Effector memory CD4-positive, alpha-beta T cell (primary cell): Measurements from ENCODE around the gene LILRA6.
A peak's percentile ranks its signal among the peaks of the same experiment; 100 is the strongest.
"Not testable (repeated sequence)": the region's sequence is repeated elsewhere in the genome, so short reads cannot be mapped to it uniquely, and the experiment has no call there.

Experiments used
- DNase-seq, 3 donors: peaks; one replicate each; pipeline ENCODE4 v3.0.0-alpha.2; 2020
- H3K27ac ChIP-seq: 2 replicates; pipeline ENCODE4 v1.7.0; 2013; ENCODE audit warnings: mild to moderate bottlenecking, low read length, moderate library complexity; ENCODE audit not compliant: insufficient read depth, poor library complexity, severe bottlenecking
- H3K27me3 ChIP-seq: replicated peaks from 2 replicates; pipeline ENCODE4 v1.7.0; 2013; ENCODE audit warnings: mild to moderate bottlenecking, low read length; ENCODE audit not compliant: insufficient read depth, control insufficient read depth, poor library complexity, severe bottlenecking
- H3K36me3 ChIP-seq: 2 replicates; pipeline ENCODE4 v1.7.0; 2013; ENCODE audit warnings: mild to moderate bottlenecking, low read length, moderate library complexity; ENCODE audit not compliant: control insufficient read depth, insufficient read depth
- H3K4me1 ChIP-seq: 2 replicates; pipeline ENCODE4 v1.7.0; 2013; ENCODE audit warnings: low read length, mild to moderate bottlenecking; ENCODE audit not compliant: control insufficient read depth, insufficient read depth, poor library complexity, severe bottlenecking
- H3K4me3 ChIP-seq: 2 replicates; pipeline ENCODE4 v1.7.0; 2013; ENCODE audit warnings: low read length, low read depth, mild to moderate bottlenecking; ENCODE audit not compliant: insufficient read depth, poor library complexity, severe bottlenecking
- H3K9me3 ChIP-seq: 2 replicates; pipeline ENCODE4 v1.7.0; 2013; ENCODE audit warnings: mild to moderate bottlenecking, low read length, moderate library complexity; ENCODE audit not compliant: control insufficient read depth

LILRA6 gene

DNA sequence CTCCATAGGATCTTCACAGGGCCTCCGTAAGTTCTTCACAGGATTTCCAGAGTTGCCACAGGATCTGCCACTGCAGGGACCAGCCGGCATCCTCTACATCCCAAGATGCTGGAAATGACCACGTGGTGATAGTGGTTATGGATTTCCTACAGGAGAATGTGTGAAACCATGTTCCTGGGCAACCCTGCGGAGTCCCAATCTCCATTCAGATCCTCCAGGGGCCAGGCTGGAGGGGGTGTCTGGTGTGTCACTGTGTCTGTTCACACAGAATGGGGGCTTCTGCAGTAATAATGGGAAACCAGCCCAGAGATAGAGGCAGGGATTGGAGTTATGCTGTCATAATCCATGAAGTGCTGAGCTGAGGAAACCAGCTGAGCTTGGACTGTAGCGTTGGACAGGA lies 8.6 kb downstream of the LILRA6 start:
- Histone ChIP-seq H3K27ac (no peak overlapping the region), H3K27me3 (no peaks in the 10 kb centered on the region), H3K4me1 (no peaks in the 10 kb centered on the region), H3K36me3 (no peaks in the 10 kb centered on the region), H3K9me3 (no peaks in the 10 kb centered on the region), H3K4me3 (no peak overlapping the region)
- DNase-seq = no peak

DNA sequence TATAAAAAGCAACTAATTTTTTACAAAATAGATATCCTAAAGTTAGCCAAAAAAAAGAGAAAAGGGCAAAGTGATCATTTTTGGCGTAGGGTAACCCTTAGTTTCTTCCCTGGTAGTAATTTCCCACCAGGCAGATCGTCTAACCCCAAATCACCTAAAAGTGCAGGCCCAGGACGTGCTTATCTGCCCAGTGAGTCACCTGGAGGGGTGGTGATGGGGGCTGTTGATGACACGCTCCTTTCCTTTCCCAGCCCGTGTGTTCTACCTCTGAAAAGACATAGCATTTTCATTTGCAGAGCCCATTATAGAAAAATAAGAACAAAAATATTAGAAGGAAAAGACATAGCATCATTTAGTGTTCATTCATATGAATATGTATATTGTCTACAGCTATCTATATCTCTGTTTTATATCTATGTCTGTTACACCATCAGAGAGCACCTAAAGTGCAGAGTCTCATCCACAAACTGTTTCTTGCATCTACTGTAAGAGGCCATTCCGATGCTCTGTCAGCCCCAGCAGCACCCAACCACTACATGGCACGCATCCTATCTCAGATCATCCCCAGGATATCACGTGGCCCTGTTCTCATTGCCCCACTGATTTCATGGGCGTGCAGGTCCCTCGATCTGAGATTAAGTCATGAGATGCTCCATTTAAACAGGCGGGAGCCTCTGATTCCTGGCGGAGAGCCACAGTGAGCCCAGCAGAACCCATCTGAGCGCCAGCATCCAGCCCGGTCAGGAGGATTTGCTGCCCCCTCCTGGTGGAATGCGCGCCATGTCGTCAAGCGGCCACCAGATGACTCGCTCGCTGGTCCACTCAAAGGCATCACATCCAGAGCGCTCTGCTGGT lies 11.3 kb downstream of the LILRA6 start:
- Histone ChIP-seq H3K27ac (no peak overlapping the region), H3K4me3 (no peak overlapping the region), H3K36me3 (no peaks in the 10 kb centered on the region), H3K9me3 (no peaks in the 10 kb centered on the region), H3K27me3 (no peaks in the 10 kb centered on the region), H3K4me1 (no peaks in the 10 kb centered on the region)
- peak; percentile 64 to 77 (median 73) for DNase-seq

DNA sequence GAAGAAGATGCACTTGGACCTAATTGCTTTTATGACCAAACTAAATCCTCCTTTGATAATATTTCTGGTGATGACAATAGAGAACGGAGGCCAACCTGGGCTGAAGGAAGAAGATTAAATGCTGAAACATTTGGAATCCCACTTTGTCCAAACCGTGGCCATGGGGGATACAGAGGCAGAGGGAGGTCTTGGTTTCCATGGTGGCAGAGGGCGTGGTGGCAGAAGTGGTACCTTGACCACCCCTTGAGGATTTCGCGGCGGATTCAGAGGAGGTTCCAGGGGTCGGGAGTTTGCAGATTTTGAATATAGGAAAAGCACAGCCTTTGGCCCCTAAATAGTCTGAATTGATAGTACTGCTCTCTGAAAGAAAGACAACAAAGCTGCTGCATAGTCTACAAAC lies 12.6 kb downstream of the LILRA6 start:
- no peaks in the 10 kb centered on the region for H3K36me3 ChIP-seq
- no peak overlapping the region for H3K27ac ChIP-seq
- no peak overlapping the region for H3K4me3 ChIP-seq
- DNase-seq = no peak
- H3K4me1 ChIP-seq = no peaks in the 10 kb centered on the region
- H3K9me3 ChIP-seq = no peaks in the 10 kb centered on the region
- no peaks in the 10 kb centered on the region for H3K27me3 ChIP-seq

DNA sequence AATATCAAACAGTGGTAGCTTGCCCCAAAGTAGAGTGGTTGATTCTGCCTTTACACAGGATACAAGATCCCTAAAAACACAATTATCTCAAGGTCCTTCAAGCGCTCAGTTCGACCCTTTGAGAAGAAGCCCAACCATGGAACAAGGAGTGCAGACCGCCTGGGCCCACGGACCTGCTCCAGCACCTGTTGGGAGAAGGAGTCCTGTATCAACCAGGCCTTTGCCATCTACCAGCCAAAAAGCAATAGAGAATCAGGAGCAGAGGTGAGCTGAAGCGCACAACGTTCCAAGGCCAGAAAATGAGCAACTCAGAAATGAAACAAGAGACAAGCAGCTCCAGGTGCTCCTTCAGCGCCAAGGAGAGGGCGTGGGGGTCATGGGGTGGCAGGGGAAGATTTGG lies 13.4 kb downstream of the LILRA6 start:
- Histone ChIP-seq H3K27ac (no peak overlapping the region), H3K9me3 (no peaks in the 10 kb centered on the region), H3K4me3 (no peak overlapping the region), H3K27me3 (no peaks in the 10 kb centered on the region), H3K36me3 (no peaks in the 10 kb centered on the region), H3K4me1 (no peaks in the 10 kb centered on the region)
- no peak for DNase-seq

DNA sequence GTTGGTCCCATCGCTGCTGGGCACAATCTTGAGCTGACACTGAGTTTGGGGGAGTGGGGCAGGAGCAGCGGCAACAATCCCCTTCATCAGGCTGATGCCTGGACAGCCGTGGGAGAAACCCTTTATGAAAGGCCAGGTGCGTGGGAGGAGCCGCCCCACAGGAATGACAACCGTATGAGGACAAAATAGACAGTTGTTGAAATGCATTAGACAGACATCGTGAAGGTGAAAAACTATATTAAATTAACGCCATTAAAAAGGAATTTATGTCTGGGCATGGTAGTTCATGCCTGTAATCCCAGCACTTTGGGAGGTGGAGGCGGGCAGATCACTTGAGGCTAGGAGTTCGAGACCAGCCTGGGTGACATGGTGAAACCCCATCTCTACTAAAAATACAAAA lies 18.0 kb downstream of the LILRA6 start:
- H3K27ac ChIP-seq, DNase-seq, H3K4me1 ChIP-seq, H3K27me3 ChIP-seq, H3K4me3 ChIP-seq, H3K9me3 ChIP-seq, H3K36me3 ChIP-seq: not testable (repeated sequence)

DNA sequence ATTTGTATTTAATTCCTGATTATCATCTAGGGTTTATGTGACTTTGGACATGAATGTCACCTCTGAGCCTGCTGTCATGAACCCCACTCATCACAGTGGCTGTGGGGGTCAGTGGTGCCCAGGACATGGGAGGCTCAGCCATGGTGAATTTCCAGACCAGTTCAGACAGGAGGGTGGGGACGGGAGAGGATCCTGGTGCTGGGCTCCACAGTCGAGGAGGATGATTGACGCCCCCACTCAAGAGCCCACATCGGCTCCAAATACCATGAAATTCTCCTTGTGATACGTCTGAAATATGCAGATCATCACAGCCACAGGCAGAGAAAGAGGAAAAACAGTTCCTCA lies 18.7 kb downstream of the LILRA6 start:
- not testable (repeated sequence) for H3K27ac ChIP-seq, H3K36me3 ChIP-seq, DNase-seq, H3K4me1 ChIP-seq, H3K9me3 ChIP-seq, H3K27me3 ChIP-seq, H3K4me3 ChIP-seq

DNA sequence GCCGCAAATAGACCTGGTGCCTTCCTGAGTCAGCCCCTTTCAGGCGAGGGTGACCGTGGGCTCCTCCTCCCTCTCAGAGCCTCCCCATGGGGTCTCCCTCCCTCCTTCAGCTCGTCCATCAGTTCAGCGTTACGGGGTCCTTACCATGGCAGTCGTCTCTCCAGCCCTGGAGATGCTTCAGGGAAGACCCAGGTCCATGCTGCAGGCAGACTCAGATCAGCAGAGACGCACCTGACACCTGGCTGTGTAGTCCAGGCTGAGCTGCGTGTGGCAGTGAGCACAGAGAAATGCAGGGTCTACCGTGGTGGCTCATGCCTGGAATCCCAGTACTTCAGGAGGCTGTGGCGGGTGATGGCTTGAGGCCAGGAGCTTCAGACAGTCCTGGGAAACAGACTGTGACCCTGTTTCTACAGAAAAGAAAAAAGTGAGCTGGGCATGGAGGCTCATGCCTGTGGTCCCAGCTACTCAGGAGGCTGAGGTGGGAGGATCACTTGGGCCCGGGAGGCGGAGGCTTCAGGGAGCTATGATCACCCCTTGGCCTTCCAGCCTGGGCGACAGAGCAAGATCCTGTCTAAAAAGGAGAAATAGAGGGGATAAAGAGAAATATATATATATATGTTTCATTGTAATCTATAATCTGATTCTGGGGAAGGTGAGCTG lies 19.2 kb downstream of the LILRA6 start:
- not testable (repeated sequence) for H3K9me3 ChIP-seq, H3K36me3 ChIP-seq, H3K27ac ChIP-seq, DNase-seq, H3K27me3 ChIP-seq, H3K4me3 ChIP-seq, H3K4me1 ChIP-seq

DNA sequence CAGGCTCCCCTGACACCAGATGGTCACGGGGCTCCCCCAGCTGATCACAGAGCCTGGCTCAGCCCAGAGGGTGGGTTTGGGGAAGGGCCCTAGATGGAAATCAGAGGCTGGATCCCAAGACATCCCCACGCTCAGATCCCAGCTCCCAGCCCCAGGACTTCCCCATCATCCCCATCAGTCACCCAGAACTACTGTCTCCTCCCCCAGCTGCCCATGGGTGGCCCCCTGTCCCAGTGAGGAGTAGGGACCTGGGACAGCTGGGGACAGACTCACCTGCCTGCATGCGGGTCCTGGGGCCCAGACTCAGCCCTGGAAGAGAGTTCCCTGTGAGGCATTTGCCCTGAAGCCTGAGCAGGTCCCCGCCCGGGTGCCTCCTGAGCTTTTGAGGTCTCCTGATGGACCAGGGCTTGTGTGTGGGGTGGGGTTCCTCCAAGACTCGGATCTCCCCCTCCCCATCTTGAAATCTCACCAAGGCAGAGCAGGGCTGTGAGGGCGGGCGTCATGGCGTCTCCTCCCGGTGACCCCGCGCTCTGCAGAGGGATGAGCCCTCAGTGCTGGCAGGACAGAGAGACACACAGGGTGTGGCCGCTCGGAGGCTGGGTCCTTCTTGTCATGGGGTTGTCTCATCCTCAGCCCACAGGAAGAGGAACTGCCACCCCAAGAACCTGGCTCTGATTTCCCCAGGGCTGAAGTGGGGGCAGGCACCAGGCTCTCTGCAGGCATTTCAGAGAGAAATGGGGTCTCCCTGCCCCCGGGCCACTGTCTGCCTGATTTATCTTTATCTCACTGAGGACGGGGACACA lies 19.9 kb downstream of the LILRA6 start, which contains the start of gene LILRB3:
Gene LILRB3 (minus strand): TSS at position 534 of the 803 bp plus-strand sequence. CDS start 31 bp downstream, at position 503.
- H3K9me3 ChIP-seq, H3K27me3 ChIP-seq, DNase-seq, H3K27ac ChIP-seq, H3K36me3 ChIP-seq, H3K4me3 ChIP-seq, H3K4me1 ChIP-seq: not testable (repeated sequence)

DNA sequence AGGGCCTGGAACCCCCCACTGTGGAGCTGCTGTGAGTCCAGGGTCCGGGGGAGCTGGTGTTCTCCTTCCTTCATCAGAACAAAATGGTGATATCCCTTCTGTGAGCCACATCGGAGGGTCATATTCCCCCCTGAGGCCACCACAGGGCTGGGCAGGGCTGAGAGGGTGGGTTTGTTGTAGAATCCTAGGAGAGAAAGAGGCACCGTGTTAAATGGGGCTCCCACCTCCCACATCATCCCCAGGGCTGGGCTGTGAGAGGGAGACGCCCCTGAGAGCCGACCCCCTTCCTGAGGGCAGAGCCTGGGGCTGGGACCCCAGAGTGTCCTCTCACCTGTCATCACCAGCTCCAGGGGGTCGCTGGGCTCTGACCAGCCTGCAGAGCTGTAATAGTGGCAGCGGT lies 20.6 kb downstream of the LILRA6 start:
- not testable (repeated sequence) for H3K4me1 ChIP-seq

DNA sequence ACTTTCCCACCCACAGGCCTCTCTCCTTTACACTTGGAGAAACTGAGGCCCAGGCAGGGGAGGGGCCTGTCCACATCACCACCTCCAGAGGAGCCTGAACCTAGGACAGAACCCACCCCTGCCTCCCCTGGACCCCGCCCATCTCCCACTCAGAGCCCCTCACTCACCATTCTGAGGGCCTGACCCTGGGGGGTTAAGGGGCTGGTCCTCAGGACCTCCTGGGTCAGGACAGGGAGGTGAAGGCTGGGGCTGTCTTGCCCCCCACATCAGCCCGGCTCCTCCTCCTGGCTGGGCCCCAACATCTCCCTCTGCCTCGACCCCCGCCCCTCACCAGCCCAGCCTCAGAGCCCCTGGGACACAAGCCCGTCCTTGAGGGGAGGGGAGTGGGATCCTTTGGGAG lies 22.9 kb downstream of the LILRA6 start:
- not testable (repeated sequence) for H3K36me3 ChIP-seq, H3K9me3 ChIP-seq, DNase-seq, H3K27me3 ChIP-seq, H3K27ac ChIP-seq, H3K4me1 ChIP-seq, H3K4me3 ChIP-seq

More for the DNA sequence above, 20.6 kb downstream of the LILRA6 start:
- H3K4me3 ChIP-seq, H3K27ac ChIP-seq, H3K27me3 ChIP-seq, DNase-seq, H3K36me3 ChIP-seq, H3K9me3 ChIP-seq: not testable (repeated sequence)
